Liver (tissue), 9 donors: ENCODE results near the gene TTLL12. TPM values are rescaled to one million over a fixed set of nuclear protein-coding genes. Genes with fewer than 3 reads are reported as not detected.

Experiments
- DNase-seq: peaks from one replicate; pipeline ENCODE4 v3.0.0-alpha.2; 2017; ENCODE audit warnings: low spot score
- H3K27ac ChIP-seq, 2 donors: one replicate each; pipeline ENCODE4 v1.7.0; 2013; ENCODE audit warnings: inconsistent platforms in 2 of 2, low read length in 2 of 2, control low read depth in 1 of 2, low read depth in 1 of 2, mild to moderate bottlenecking in 1 of 2
- H3K27me3 ChIP-seq, 4 donors: one replicate each; pipeline versions ENCODE4 v1.6.1 to v1.7.0; 2013; ENCODE audit warnings: low read length in 3 of 4, inconsistent platforms in 1 of 4, mild to moderate bottlenecking in 1 of 4, moderate library complexity in 1 of 4; ENCODE audit not compliant: control insufficient read depth in 4 of 4, insufficient read depth in 4 of 4
- H3K36me3 ChIP-seq, 4 donors: one replicate each; pipeline versions ENCODE4 v1.6.1 to v1.7.0; 2013; ENCODE audit warnings: low read length in 3 of 4, mild to moderate bottlenecking in 3 of 4, low read depth in 1 of 4, moderate library complexity in 1 of 4; ENCODE audit not compliant: control insufficient read depth in 4 of 4, insufficient read depth in 3 of 4
- H3K4me1 ChIP-seq, 4 donors: one replicate each; pipeline versions ENCODE4 v1.6.1 to v1.7.0; 2013; ENCODE audit warnings: low read length in 3 of 4, mild to moderate bottlenecking in 3 of 4, moderate library complexity in 1 of 4; ENCODE audit not compliant: control insufficient read depth in 4 of 4, insufficient read depth in 4 of 4
- H3K4me3 ChIP-seq, 3 donors: one replicate each; pipeline versions ENCODE4 v1.6.1 to v1.7.0; 2013; ENCODE audit warnings: low read length in 3 of 3, control low read depth in 1 of 3, low read depth in 1 of 3, mild to moderate bottlenecking in 1 of 3
- H3K9ac ChIP-seq, 2 donors: one replicate each; pipeline ENCODE4 v1.7.0; 2013; ENCODE audit warnings: low read length in 2 of 2, mild to moderate bottlenecking in 2 of 2, moderate library complexity in 2 of 2, control low read depth in 1 of 2, low read depth in 1 of 2
- H3K9me3 ChIP-seq, 4 donors: one replicate each; pipeline versions ENCODE4 v1.6.1 to v1.7.0; 2013; ENCODE audit warnings: low read length in 3 of 4; ENCODE audit not compliant: control insufficient read depth in 4 of 4
- CTCF ChIP-seq: fragments of 150-350 bp; IDR thresholded peaks from 2 replicates; pipeline ENCODE4 v1.5.1; 2017; ENCODE audit warnings: improper control_type of control experiment, low read depth, low read length; ENCODE audit not compliant: missing input control
- EGR1 ChIP-seq, 2 donors: IDR thresholded peaks; 2 replicates each; pipeline ENCODE4 v1.6.1; 2016 to 2018; ENCODE audit warnings: antibody characterized with exemption in 2 of 2, low read depth in 2 of 2
- FOXA1 ChIP-seq: IDR thresholded peaks from 2 replicates; pipeline ENCODE4 v1.6.1; 2016; ENCODE audit warnings: antibody characterized with exemption
- FOXA2 ChIP-seq: IDR thresholded peaks from 2 replicates; pipeline ENCODE4 v1.6.1; 2016; ENCODE audit warnings: antibody characterized with exemption
- GABPA ChIP-seq, 2 donors: IDR thresholded peaks in 1 of 2; conservative IDR thresholded peaks in 1 of 2; 2 replicates each; pipeline ENCODE4 v1.6.1; 2016; ENCODE audit warnings: antibody characterized with exemption in 2 of 2, mild to moderate bottlenecking in 1 of 2, moderate library complexity in 1 of 2
- HNF4A ChIP-seq, 2 donors: conservative IDR thresholded peaks; 2 replicates each; pipeline ENCODE4 v1.6.1; 2016; ENCODE audit warnings: antibody characterized with exemption in 2 of 2, mild to moderate bottlenecking in 2 of 2
- HNF4G ChIP-seq: IDR thresholded peaks from 2 replicates; pipeline ENCODE4 v1.6.1; 2016; ENCODE audit warnings: antibody characterized with exemption
- JUND ChIP-seq, 2 donors: IDR thresholded peaks; 2 replicates each; pipeline ENCODE4 v1.6.1; 2016; ENCODE audit warnings: antibody characterized with exemption in 2 of 2
- NR2F2 ChIP-seq: IDR thresholded peaks from 2 replicates; pipeline ENCODE4 v1.6.1; 2016; ENCODE audit warnings: antibody characterized with exemption
- RAD21 ChIP-seq, 2 donors: IDR thresholded peaks; 2 replicates each; pipeline ENCODE4 v1.6.1; 2016; ENCODE audit warnings: antibody characterized with exemption in 2 of 2, mild to moderate bottlenecking in 2 of 2
- REST ChIP-seq: IDR thresholded peaks from 2 replicates; pipeline ENCODE4 v1.6.1; 2016; ENCODE audit warnings: antibody characterized with exemption, mild to moderate bottlenecking
- RXRA ChIP-seq, 2 donors: IDR thresholded peaks; 2 replicates each; pipeline ENCODE4 v1.6.1; 2017 to 2018; ENCODE audit warnings: antibody characterized with exemption in 2 of 2, mild to moderate bottlenecking in 1 of 2
- SP1 ChIP-seq: IDR thresholded peaks from 2 replicates; pipeline ENCODE4 v1.6.1; 2018; ENCODE audit warnings: antibody characterized with exemption, mild to moderate bottlenecking
- TAF1 ChIP-seq: conservative IDR thresholded peaks from 2 replicates; pipeline ENCODE4 v1.6.1; 2016; ENCODE audit warnings: antibody characterized with exemption, mild to moderate bottlenecking
- YY1 ChIP-seq: IDR thresholded peaks from 2 replicates; pipeline ENCODE4 v1.6.1; 2016; ENCODE audit warnings: antibody characterized with exemption, mild to moderate bottlenecking
- WGBS: extraction: QIAGEN DNeasy Blood & Tissue Kit; methylation state at CpG from one replicate; pipeline ENCODE4 v1.1.7; 2013; 5-methylcytosine and 5-hydroxymethylcytosine counted together
- polyA plus RNA-seq, 2 donors: library from polyadenylated mRNA; stranded (reverse) in 1 of 2; unstranded in 1 of 2; fragments of 200-250 nt in 1 of 2; fragments of >200 nt in 1 of 2; fragmentation: Nextera tagmentation in 1 of 2; extraction: Ambion mirVana in 1 of 2; gene quantifications; one replicate each; pipeline versions ENCODE4 v1.2.1 to v1.2.3, GENCODE V29; 2013 to 2015
- total RNA-seq, 2 donors: library from RNA; depleted of rRNA; stranded (reverse); fragments of >200 nt; gene quantifications; one replicate each; pipeline ENCODE4 v1.2.3, GENCODE V29; 2014
- TF ChIP-seq, protein P1 (sequence below): IDR thresholded peaks from 2 replicates; pipeline ENCODE4 v1.6.1; 2016; ENCODE audit warnings: antibody characterized with exemption
- TF ChIP-seq, protein P2 (sequence below): IDR thresholded peaks from 2 replicates; pipeline ENCODE4 v1.6.1; 2016; ENCODE audit warnings: antibody characterized with exemption
- TF ChIP-seq, protein P3 (sequence below): IDR thresholded peaks from 2 replicates; pipeline ENCODE4 v1.6.1; 2016; ENCODE audit warnings: antibody characterized with exemption
- donor health status: healthy.
- donor health status: healthy.
- donor health status: healthy.
- donor health status: healthy.
- donor health status: healthy.

TTLL12 gene
- total and polyA plus RNA-seq, 4 donors = 13.7 to 43.9 (median 20.5) TPM

- Histone ChIP-seq H3K36me3 (no peaks in the 10 kb centered on the region), H3K27me3 (no peaks in the 10 kb centered on the region), H3K4me3 (no peak overlapping the region), H3K4me1 (peaks cover 6 to 26% (median 15%) of the 10 kb centered on the region in 4 donors), H3K9me3 (no peaks in the 10 kb centered on the region), H3K9ac (no peak overlapping the region), H3K27ac (no peak overlapping the region)
- TF ChIP-seq HNF4G (no peak), SP1 (no peak), NR2F2 (no peak), HNF4A (conservative IDR thresholded peaks at IDR 0.05) (no peak), JUND (IDR thresholded peaks at IDR 0.05) (no peak), FOXA1 (no peak), FOXA2 (no peak), GABPA (IDR thresholded peaks at IDR 0.05 in 1 of 2, conservative IDR thresholded peaks at IDR 0.05 in 1 of 2) (no peak), CTCF (no peak), RAD21 (IDR thresholded peaks at IDR 0.05) (no peak), RXRA (IDR thresholded peaks at IDR 0.05) (no peak), EGR1 (IDR thresholded peaks at IDR 0.05; ENCODE audit: low read depth in 2 of 2) (no peak), TAF1 (no peak), YY1 (no peak)
- TF ChIP-seq, protein P1, sequence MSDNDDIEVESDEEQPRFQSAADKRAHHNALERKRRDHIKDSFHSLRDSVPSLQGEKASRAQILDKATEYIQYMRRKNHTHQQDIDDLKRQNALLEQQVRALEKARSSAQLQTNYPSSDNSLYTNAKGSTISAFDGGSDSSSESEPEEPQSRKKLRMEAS = no peak
- TF ChIP-seq, protein P2, sequence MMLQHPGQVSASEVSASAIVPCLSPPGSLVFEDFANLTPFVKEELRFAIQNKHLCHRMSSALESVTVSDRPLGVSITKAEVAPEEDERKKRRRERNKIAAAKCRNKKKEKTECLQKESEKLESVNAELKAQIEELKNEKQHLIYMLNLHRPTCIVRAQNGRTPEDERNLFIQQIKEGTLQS = no peak
- TF ChIP-seq, protein P3, sequence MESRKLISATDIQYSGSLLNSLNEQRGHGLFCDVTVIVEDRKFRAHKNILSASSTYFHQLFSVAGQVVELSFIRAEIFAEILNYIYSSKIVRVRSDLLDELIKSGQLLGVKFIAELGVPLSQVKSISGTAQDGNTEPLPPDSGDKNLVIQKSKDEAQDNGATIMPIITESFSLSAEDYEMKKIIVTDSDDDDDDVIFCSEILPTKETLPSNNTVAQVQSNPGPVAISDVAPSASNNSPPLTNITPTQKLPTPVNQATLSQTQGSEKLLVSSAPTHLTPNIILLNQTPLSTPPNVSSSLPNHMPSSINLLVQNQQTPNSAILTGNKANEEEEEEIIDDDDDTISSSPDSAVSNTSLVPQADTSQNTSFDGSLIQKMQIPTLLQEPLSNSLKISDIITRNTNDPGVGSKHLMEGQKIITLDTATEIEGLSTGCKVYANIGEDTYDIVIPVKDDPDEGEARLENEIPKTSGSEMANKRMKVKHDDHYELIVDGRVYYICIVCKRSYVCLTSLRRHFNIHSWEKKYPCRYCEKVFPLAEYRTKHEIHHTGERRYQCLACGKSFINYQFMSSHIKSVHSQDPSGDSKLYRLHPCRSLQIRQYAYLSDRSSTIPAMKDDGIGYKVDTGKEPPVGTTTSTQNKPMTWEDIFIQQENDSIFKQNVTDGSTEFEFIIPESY = no peak
- 86% methylated on average over 27 of the region's 27 CpGs for WGBS
- no peak for DNase-seq
These were observed 31.9 kb downstream of the TTLL12 start for GRCh38 chr22:43154887-43155536.

- Histone ChIP-seq H3K4me1 (peaks cover 6 to 26% (median 15%) of the 10 kb centered on the region in 4 donors), H3K4me3 (no peak overlapping the region), H3K27me3 (no peaks in the 10 kb centered on the region), H3K9me3 (no peaks in the 10 kb centered on the region), H3K9ac (no peak overlapping the region), H3K27ac (no peak overlapping the region), H3K36me3 (no peaks in the 10 kb centered on the region)
- TF ChIP-seq HNF4A (conservative IDR thresholded peaks at IDR 0.05) = no peak
- TF ChIP-seq, protein P2 = no peak
- TF ChIP-seq NR2F2 = no peak
- no peak for TF ChIP-seq GABPA (IDR thresholded peaks at IDR 0.05 in 1 of 2, conservative IDR thresholded peaks at IDR 0.05 in 1 of 2)
- TF ChIP-seq TAF1 = no peak
- no peak for TF ChIP-seq REST
- no peak for TF ChIP-seq RAD21 (IDR thresholded peaks at IDR 0.05)
- no peak for TF ChIP-seq SP1
- no peak for DNase-seq
- WGBS = 77% methylated on average over 9 of the region's 9 CpGs
These were observed 33.0 kb downstream of the TTLL12 start for GRCh38 chr22:43153899-43154298.
